ENCODE measurements around the gene SNRK.

The SNRK gene

DNA sequence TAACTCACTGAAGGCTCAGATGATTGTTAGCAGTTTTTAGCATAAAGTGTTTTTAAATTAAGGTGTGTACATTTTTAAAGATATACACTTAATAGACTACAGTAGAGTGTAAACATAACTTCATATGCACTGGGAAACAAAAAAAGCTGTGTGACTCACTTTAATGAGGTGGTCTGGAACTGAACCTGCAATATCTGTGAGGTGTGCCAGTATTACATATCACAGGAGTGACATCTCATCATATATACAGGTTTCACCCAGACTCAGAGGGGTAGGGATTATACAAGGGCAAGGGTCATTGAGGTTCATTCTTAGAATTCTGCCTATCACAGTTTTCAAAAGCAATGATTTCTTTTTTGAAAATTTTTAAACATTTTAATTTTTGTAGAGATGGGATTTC lies 7.3 kb upstream of the SNRK start:
- no peak for DNase-seq

DNA sequence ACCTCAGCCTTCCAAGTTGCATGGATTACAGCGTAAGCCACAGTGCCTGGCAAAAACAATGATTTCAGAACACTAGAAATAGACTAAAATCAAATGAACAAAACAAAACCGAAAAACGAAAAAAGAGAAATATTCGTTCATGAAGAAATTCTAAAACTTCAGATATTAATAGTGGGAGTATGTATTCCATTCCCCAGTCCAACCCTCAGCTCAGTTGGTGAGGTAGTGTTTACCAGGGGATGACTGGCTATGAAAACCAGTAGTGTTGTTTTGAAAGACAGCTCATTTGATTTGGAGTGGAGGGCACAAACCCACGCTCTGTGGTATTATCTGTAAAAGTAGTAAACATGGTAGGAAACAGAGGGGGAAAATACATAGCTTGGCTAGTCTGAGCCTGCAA lies 6.8 kb upstream of the SNRK start:
- no peak for DNase-seq

GRCh38 chr3:43281020-43281419 lies 5.3 kb upstream of the SNRK start:
- DNase-seq: no peak

GRCh38 chr3:43284171-43284570 lies 2.2 kb upstream of the SNRK start:
- DNase-seq: no peak

DNA sequence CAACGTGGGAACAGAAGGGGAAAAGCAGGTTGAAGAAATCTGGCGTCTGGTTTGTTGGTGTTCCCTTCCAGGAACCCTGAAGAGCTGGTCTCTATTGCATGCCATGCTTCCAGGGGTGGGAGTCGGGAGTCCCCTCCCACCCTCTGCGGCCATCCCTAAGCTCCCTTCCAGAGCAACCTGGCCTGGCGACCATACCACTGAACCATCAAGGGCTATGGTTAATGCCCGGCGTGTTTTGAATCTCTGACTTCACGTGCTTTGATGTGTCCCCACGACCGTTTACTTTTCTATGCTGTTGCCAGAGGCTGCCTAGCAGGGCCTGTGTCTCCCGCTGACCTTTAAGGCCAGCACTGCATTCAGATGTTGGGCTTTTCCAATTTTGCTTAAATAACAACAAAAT lies 696 bp upstream of the SNRK start:
- no peak for DNase-seq

- peak; percentile 62 for DNase-seq
Measured at GRCh38 chr3:43286841-43287499, 630 bp downstream of the SNRK start.

- DNase-seq: no peak
Measured at GRCh38 chr3:43287500-43287873, 1.1 kb downstream of the SNRK start.

DNA sequence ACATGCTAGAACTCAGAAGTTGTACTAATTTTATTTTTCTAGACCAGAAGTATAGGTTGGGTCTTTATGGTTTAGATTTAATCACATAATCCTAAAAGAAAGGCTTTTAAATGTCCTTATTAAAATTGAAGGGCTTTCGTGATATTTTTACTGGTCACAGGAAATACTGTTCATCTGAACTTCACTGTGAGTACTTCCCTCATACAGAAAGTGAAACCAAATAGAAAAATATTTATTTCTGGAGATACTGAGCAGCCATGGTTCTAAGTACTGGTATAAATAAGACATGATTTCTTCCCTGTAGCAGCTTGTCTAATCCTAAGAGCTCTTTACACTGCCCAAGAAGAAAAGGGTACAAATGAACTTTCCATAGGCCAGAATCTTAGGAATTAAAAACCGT lies 2.0 kb downstream of the SNRK start:
- DNase-seq: peak; percentile 20

GRCh38 chr3:43288850-43289249 lies 2.5 kb downstream of the SNRK start:
- DNase-seq: no peak

GRCh38 chr3:43289401-43289800 lies 3.1 kb downstream of the SNRK start:
- DNase-seq: no peak

GRCh38 chr3:43289841-43290470 lies 3.6 kb downstream of the SNRK start:
- DNase-seq: no peak

- no peak for DNase-seq
Measured at GRCh38 chr3:43290956-43291355, 4.6 kb downstream of the SNRK start.

DNA sequence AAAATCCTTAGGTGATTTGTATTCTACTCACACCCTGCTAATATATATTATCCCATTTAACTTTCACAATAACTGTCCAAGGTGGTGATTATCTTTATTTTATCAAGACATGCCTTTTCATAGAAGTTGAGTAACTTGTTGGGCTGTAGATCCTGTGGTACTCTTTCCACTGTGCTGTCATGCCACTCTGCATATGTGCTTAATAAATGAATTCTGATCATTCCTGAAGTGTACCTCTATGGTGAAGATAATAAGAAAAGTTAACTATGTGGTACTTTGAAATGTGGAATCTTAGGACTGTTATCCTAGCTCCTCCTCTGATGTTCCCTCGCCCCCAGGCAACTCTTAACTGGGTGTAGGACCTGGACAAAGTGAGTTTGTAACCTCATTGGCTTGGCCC lies 5.2 kb downstream of the SNRK start:
- no peak for DNase-seq

- DNase-seq: no peak
Measured at GRCh38 chr3:43294975-43295374, 8.6 kb downstream of the SNRK start.

DNA sequence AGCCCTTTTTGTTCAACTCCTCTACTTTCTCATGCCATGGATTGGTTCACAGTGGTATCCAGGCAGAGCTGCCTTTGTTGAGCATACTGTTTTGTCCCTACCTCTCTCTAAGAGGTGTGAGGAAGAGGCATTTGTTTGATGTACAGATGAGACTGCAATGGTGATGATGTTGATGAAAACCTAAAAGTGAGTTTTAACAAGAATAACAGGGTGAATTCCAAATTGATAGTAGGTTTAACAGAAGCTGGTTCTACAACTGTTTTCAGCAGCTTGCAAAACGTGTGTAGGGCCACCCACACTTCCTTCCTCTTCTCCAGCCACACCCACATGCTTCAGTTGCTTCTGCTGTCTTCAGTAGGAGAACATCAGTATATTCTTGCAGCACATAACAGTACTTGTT lies 10.2 kb downstream of the SNRK start:
- no peak for DNase-seq

- DNase-seq: no peak
Measured at GRCh38 chr3:43298292-43298691, 12.0 kb downstream of the SNRK start.

- DNase-seq: no peak
Measured at GRCh38 chr3:43298761-43299160, 12.4 kb downstream of the SNRK start.

DNA sequence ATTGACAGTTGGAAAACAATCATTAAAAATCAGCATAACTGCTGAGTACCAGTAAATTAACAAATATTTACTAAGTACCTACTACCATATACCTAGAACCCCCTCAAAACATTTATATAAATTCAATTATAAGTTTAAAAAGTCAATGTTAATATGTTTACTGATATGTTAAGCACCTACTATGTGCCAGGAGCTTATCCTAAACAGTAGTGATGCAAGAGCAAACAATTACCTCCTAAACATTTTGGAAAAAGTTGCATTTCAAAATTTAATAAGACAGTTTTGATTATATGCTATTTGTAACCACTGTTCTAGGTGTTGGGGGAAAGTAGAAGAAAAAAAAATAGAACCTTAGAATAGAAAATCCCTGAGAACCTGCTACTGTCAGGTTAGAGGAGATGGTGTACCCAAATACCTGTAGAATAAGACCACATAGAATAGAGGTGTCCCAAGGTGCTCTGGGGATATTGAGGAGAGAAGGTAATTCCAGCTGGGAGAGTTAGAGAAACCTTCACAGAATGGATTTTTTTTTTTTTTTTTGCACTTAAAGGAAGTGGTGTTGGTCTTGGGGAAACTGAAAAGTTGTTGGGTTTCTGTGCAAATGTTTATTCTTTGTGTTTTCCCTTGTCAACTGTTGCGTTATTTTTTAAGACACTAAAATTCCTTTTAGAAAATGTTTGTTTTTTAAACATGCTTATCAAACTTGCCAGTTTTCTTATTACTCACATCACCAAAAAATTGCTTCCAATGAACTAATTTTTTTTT lies 16.0 kb downstream of the SNRK start:
- DNase-seq: no peak

DNA sequence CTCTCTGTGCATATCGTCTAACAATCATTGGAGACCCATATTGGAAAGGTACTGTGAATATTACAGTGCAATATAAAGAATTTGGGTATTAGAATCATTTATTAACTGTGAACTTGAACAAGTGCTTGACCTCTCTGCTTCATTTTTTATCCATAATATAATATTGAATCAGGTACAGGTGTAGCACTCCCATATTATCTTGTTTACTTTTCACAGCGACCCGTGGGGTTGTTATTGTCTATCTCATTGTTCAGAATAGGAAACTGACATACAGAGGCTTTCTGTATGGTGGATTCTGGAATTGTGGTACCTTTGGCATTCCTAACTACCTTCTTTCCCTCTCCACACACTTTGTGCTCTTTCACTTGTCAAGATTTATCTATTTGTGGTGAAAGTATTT lies 17.8 kb downstream of the SNRK start:
- no peak for DNase-seq

DNA sequence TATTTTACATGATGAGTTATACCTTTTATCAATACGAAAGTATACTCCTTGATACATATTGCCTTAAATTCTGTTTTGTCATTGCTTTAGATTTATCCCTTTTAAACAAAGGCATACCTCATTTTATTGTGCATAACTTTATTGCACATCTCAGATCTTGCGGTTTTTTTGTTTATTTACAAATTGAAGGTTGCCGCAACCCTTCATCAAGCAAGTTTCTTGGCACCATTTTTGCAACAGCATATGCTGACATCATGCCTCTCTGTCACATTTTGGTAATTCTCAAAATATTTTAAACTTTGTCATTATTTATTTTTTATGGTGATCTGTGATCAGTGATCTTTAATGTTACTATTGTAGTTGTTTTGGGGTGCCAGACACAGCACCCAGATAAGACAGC lies 20.9 kb downstream of the SNRK start:
- DNase-seq: no peak

- no peak for DNase-seq
Measured at GRCh38 chr3:43307649-43308048, 21.3 kb downstream of the SNRK start.

DNA sequence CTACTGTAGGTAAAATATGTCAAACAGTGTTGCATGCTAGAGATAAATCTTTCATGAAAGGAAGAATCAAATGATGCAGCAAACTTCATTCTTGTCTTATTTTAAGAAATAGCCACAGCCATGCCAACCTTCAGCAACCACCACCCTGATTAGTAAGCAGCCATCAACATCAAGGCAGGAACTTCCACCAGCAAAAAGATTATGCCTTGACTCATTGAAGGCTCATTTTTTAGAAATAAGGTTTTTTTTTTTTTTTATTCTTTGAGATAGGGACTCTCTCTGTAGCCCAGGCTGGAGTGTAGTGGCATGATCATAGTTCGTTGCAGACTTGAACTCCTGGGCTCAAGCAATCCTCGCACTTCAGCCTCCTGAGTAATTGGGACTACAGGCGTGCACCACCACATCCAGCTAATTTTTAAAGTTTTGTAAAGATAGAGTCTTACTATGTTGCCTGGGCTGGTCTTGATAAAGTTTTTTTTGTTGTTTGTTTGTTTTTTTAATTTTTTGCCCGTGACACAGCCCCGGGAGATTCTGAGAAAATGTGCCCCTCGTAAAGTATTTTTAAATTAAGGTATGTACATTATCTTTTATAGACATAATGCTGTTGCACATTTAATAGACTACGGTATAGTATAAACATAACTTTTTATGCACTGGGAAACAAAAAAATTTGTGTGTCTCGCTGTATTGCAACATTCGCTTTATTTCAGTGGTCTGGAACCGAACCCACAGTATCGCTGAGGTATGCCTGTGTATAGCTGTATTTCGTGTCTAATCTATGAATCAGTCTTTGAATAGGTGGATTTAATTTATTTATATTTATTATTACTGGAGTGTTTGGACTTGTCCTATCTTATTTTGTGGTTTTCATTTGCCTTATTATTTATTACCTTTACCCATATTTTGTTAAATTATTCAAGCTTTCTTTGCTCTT lies 23.3 kb downstream of the SNRK start:
- no peak for DNase-seq

DNA sequence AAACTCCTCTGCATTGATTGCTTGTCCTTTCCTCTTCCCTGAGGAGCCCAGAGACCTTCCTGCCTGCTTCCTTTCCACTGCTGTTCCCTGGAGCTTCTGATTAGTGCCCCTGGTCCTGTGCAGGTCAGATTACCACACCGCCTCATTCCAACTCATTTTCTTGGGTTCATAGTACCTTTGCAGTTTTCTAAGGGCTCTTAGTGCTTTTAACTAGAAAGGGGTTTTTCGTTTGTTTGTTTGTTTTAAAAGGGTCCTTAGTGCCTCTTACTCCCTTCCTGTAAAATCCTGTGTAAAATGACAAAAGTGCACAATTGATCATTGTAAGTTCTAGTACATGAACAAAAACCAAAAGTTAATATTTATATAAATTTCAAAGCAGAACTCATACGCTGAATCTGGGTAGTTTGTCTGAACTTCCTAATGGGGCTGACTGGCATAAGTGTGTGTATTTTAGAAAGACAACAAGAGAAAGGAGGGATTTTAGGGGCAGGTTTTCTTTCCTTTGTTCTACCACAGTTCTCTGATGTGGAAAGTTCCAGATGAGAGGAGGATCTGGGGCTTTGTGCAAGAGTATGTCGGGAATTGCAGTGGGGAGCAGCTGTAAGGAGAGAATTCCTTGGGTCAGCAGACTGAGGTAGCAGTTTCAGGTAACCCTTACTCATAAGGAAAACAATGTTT lies 30.6 kb downstream of the SNRK start:
- no peak for DNase-seq
